GM12872 (cell line): ENCODE measurements around the gene RPH3AL.

ENCODE experiments used
- CTCF ChIP-seq: IDR thresholded peaks from 3 replicates; pipeline ENCODE4 v1.5.1; 2011; ENCODE audit warnings: low read depth, mild to moderate bottlenecking, low read length, moderate library complexity; ENCODE audit not compliant: insufficient read depth

Gene RPH3AL

DNA sequence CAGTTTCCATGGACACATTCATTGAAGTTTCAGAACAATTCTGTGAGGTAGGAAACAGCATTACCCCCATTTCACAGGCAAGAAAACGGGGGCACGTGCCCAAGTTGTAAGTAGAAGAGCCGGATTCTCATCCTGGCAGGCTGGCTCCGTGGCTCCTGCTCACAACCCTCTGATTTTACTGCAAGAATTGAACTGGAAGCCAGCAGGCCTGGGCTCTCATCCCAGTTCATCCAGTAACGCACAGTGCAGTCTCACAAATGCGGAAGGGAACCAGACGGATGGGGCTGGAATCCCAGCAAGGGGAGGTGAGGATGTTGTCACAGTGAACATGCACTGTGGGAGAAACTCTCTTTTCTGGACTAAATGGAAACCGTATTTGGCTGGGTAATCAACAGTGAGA, 130.4 kb downstream of the RPH3AL start:
- TF ChIP-seq CTCF, result no peak

GRCh38 chr17:219696-220095, 132.9 kb downstream of the RPH3AL start:
- no peak for TF ChIP-seq CTCF

GRCh38 chr17:218432-219110, 134.0 kb downstream of the RPH3AL start:
- no peak for TF ChIP-seq CTCF

GRCh38 chr17:216625-217024, 136.0 kb downstream of the RPH3AL start:
- no peak for TF ChIP-seq CTCF

DNA sequence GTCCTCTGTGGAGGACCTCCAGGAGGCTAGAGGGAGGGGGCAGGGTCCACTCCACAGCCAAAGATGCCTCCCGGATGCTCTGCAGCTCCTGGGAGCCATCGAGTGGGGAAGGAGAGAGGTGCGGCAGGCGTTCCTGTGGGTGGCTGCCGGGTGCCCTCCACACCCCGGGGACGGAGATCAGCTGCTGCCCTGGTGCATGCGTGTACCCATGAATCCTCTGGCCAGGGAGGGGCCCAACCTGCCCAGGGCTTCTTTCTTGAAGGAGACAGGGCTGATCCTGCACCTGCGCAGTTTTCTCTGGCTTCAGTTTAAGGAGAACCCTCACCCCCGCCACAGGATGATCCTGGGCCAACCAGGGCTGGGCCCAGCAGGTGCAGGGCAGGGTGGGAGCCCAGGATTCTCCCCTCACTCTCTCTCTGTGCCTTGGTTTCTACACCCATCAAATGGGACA, 137.7 kb downstream of the RPH3AL start:
- no peak for TF ChIP-seq CTCF

DNA sequence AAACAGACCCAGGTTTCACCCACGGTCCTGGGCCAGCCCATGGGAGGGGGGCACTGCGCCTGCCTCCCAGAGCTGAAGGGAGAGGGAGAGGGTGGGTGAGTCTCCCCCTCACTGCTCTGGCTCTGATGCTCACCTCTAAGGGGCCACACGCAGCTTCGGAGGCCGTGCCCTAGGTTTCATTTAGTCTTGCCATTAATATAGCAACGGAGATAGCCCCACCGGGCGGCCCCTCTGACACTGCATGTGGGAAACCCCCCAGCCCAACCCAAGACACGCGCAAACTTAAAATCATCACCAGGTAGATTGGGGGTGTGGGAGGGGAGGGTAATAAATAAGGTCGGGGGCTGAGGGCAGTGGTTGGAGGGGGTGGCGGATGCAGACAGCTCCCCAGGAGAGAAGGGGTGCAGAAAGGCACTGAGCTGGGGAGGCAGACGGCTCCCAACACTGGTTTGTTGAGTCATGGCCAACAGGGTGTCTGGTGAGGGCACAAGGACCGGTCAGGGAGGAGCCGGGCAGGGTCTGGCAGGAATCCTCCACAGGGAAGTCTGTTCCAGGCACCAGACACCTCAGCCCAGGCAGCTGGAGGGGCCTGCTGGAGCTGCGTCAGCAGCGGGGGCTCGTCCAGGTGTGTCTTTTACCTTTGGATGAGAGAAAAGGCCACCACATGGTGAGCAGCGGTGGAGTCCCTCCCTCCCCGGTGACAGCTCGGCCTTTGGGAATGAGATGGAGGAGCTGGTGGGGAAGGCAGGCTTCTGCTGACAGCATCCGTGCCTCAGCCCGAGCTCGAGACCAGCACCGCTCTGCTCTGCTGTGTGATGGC, 139.1 kb downstream of the RPH3AL start:
- no peak for TF ChIP-seq CTCF

DNA sequence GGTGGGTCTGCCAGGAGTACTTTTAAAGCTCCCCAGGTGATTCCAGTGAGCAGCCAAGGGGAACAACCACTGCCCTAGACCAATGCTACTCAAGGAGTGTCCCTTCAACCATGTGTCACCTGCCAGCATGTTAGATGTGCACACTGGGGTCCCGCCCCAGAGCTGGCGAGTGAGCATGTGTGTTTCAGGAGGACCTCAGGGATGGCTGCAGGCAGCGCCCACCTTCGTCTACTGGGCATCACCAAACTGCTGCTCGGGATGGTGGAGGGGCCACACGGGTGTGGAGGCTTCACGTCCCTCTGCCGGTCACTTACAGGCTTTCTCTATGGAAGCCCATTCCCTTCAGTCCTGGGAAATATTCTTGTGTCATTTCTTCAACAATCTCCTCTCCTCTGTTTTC, 142.2 kb downstream of the RPH3AL start:
- no peak for TF ChIP-seq CTCF
